ENCODE results near the gene TTC9C. TPM values are rescaled to one million over a fixed set of nuclear protein-coding genes. Genes with fewer than 3 reads are reported as not detected.
"Not testable (repeated sequence)": the region's sequence is repeated elsewhere in the genome, so short reads cannot be mapped to it uniquely, and the experiment has no call there.

TTC9C gene, protein sequence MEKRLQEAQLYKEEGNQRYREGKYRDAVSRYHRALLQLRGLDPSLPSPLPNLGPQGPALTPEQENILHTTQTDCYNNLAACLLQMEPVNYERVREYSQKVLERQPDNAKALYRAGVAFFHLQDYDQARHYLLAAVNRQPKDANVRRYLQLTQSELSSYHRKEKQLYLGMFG
- total RNA-seq (2014; rRNA removed; shearing (Covaris generic)): 47.6 and 51.3 TPM in 2 replicates

- Histone ChIP-seq H3K4me1 (replicated peaks) (peaks cover 19% of the 10 kb centered on the region), H3K27me3 (replicated peaks) (no peaks in the 10 kb centered on the region), H3K9me3 (replicated peaks) (no peaks in the 10 kb centered on the region), H3K36me3 (peaks cover 66% of the 10 kb centered on the region), H3K27ac (peak within 1 kb of the TSS; percentile 80), H3K4me3 (peak within 1 kb of the TSS; percentile 90)
- DNase-seq (ENCODE audit: low read depth in 1 of 2, low spot score in 2 of 2): peak; percentile 94 to 97
Measured at GRCh38 chr11:62728171-62728988, at the start of gene TTC9C. TSS of gene TTC9C (plus strand) at chr11:62728486. CDS start at chr11:62728849, 363 bp downstream.

DNA sequence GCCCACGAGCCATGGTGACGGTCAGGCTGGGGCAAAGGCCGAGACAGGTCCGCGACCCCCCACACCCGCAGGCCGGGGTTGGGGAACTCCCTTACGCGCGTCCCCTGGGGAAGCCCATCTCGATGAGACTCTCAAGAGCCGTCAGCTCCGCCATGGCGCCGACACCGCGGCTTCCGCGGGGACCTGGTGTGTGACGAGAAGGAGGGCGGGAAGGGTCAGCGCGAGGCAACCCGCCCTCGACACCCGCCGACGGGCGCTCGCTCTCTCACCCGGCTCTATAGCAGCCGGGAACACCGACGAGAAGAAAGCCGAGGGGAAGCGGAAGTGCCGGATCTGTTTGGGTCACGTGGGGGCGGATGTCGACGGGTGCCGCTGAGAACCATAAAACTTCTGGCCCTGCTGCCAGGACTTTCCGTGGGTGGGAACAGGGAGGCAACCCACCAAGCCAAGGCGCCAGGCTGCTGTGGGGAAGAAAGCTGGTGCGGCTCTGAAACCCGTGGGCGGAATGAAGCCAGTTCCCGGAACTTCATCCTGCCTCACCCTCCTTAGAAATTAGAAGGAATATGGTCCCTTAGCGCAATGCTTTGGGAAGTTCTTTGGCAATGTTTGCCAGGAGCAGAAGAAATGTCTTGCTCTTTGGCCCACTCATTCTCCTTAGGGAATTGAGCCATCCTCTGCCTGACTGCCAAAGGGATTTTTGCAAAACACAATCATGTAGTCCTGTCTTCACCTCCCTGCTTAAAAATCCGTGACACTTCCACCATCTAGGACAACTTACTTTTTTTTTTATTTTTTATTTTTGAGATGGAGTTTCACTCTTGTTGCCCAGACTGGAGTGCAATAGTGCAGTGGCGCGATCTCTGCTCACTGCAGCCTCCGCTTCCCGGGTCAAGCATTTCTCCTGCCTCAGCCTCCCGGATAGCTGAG, 49.3 kb upstream of the TTC9C start, which contains the start of gene UBXN1:
Gene UBXN1, minus strand, starts transcription at position 304 of the 927 bp plus-strand sequence. Its CDS starts 150 bp downstream, at position 154.
- Histone ChIP-seq H3K9me3 (replicated peaks) (no peaks in the 10 kb centered on the region), H3K4me3 (peak within 1 kb of the TSS; percentile 90), H3K27ac (peak within 1 kb of the TSS; percentile 59), H3K4me1 (replicated peaks) (peaks cover 20% of the 10 kb centered on the region), H3K27me3 (replicated peaks) (no peaks in the 10 kb centered on the region), H3K36me3 (peaks cover 41% of the 10 kb centered on the region)
- peak; percentile 88 to 94 for DNase-seq (ENCODE audit: low read depth in 1 of 2, low spot score in 2 of 2)

- no peaks in the 10 kb centered on the region for H3K27me3 ChIP-seq (replicated peaks)
- no peak overlapping the region for H3K4me3 ChIP-seq
- H3K36me3 ChIP-seq: peaks cover 27% of the 10 kb centered on the region
- no peak overlapping the region; the same call in 1 of the 2 replicates for H3K27ac ChIP-seq
- peak; percentile 54 to 68 for DNase-seq (ENCODE audit: low read depth in 1 of 2, low spot score in 2 of 2)
- H3K4me1 ChIP-seq (replicated peaks): peaks cover 20% of the 10 kb centered on the region
- no peaks in the 10 kb centered on the region for H3K9me3 ChIP-seq (replicated peaks)
Measured at GRCh38 chr11:62680825-62681240, 47.5 kb upstream of the TTC9C start.

DNA sequence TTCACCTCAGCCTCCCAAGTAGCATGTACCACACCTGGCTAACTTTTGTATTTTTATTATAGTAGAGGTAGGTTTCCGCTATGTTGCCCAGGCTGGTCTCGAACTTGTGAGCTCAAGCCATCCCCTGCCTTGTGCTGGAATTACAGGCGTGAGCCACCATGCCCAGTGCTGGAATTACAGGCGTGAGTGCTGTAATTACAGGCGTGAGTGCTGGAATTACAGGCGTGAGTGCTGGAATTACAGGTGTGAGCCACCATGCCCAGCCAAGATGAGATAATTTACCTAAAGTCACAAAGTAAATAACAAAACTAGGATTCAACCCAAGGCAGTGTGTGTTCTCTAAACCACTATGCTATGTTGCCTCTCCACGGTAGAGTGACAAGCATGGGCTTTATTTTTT, 45.8 kb upstream of the TTC9C start:
- H3K4me3 ChIP-seq: no peak overlapping the region
- no peak for DNase-seq (ENCODE audit: low read depth in 1 of 2, low spot score in 2 of 2)
- no peak overlapping the region for H3K27ac ChIP-seq
- no peaks in the 10 kb centered on the region for H3K27me3 ChIP-seq (replicated peaks)
- no peaks in the 10 kb centered on the region for H3K9me3 ChIP-seq (replicated peaks)
- peaks cover 20% of the 10 kb centered on the region for H3K4me1 ChIP-seq (replicated peaks)
- peaks cover 11% of the 10 kb centered on the region for H3K36me3 ChIP-seq

GRCh38 chr11:62687508-62688396, 40.5 kb upstream of the TTC9C start:
- H3K4me3 ChIP-seq: no peak overlapping the region

DNA sequence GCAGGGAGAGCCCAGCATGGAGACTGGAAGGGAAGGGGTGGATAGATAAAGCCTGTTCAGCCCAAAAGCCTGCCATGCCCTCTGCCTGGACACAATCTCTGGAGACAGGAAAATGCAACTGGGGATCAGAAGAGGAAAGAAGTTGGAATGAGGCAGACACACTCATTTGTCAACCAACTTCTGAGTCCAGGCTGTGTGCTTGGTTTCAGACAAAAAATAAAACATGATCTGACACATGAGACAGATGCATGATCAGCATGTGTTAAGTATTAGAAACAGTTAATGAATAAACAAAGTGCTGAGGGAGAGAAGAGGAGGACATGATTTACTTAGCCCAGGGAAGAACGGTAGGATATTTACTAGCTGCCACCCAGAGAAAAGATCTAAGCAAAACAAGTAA, 39.8 kb upstream of the TTC9C start:
- H3K36me3 ChIP-seq: peaks cover 36% of the 10 kb centered on the region
- DNase-seq (ENCODE audit: low read depth in 1 of 2, low spot score in 2 of 2): no peak
- no peaks in the 10 kb centered on the region for H3K9me3 ChIP-seq (replicated peaks)
- no peak overlapping the region for H3K27ac ChIP-seq
- H3K4me3 ChIP-seq: no peak overlapping the region
- H3K4me1 ChIP-seq (replicated peaks): peaks cover 12% of the 10 kb centered on the region
- H3K27me3 ChIP-seq (replicated peaks): no peaks in the 10 kb centered on the region

More at GRCh38 chr11:62687508-62688396, 40.5 kb upstream of the TTC9C start:
- DNase-seq (ENCODE audit: low read depth in 1 of 2, low spot score in 2 of 2): no peak
- H3K36me3 ChIP-seq: peaks cover 29% of the 10 kb centered on the region
- no peaks in the 10 kb centered on the region for H3K9me3 ChIP-seq (replicated peaks)
- H3K4me1 ChIP-seq (replicated peaks): peaks cover 12% of the 10 kb centered on the region
- no peaks in the 10 kb centered on the region for H3K27me3 ChIP-seq (replicated peaks)
- H3K27ac ChIP-seq: no peak overlapping the region

- Histone ChIP-seq H3K4me3 (no peak within 1 kb of the TSS), H3K27ac (peak within 1 kb of the TSS; percentile 13; the same call in 1 of the 2 replicates), H3K4me1 (replicated peaks) (peaks cover 12% of the 10 kb centered on the region), H3K27me3 (replicated peaks) (no peaks in the 10 kb centered on the region), H3K9me3 (replicated peaks) (no peaks in the 10 kb centered on the region), H3K36me3 (peaks cover 46% of the 10 kb centered on the region)
- peak; percentile 65 to 86 for DNase-seq (ENCODE audit: low read depth in 1 of 2, low spot score in 2 of 2)
Measured at GRCh38 chr11:62689421-62690183, 38.7 kb upstream of the TTC9C start, which contains the start of gene LRRN4CL. TSS of gene LRRN4CL (minus strand) at chr11:62689530. CDS start at chr11:62688508, 1,022 bp downstream.

DNA sequence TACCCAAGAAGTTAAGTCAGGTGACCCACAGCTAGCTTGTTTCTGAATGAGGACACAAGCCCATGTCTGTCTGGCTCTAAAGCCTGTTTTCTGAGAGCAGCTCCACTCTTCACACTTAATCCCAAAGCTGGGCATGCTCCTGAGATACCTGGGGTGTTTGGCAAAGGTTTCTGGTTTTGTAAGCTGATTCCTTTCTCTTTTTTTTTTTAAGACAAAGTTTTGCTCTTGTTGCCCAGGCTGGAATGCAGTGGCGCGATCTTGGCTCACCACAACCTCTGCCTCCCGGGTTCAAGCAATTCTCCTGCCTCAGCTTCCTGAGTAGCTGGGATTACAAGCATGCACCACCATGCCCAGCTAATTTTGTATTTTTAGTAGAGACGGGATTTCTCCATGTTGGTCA, 34.7 kb upstream of the TTC9C start:
- H3K27me3 ChIP-seq (replicated peaks); H3K27ac ChIP-seq; H3K9me3 ChIP-seq (replicated peaks); DNase-seq (ENCODE audit: low read depth in 1 of 2, low spot score in 2 of 2); H3K4me3 ChIP-seq: not testable (repeated sequence)
- Histone ChIP-seq H3K36me3 (peaks cover 57% of the 10 kb centered on the region), H3K4me1 (replicated peaks) (peaks cover 12% of the 10 kb centered on the region)

DNA sequence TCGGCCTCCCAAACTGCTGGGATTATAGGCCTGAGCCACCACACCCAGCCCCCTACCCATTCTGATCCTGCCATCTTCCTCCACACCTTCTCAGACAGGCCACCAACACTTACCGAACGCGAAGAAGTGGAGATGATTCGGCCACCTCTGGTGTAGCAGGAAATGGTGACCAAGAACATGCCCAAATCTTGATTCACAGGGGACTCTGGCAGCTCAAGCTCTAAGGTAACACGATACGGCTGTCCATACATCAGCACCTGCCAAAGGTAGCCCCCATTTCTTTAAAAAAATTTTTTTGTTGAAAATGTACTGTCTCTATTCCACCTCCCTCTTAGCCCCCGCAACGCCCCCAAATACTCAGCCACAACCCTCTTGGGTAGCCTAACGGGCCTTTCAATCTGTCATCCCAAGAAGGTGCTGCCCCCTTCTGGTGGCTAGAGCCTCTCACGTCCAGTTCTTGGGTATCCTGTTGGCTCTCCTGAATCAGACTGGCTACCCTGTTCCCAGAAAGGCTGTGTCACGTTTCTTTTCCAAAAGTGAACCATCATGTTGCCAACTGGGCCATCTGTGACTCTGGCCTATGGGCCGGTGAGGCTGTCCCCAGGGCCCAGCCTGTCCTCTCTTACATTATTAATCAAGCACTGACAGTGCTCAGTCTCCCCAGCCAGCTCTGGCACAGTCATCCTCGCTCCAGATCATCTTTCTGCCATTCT, 33.7 kb upstream of the TTC9C start:
- H3K4me3 ChIP-seq: no peak overlapping the region
- peaks cover 6% of the 10 kb centered on the region for H3K4me1 ChIP-seq (replicated peaks)
- H3K9me3 ChIP-seq (replicated peaks): no peaks in the 10 kb centered on the region
- DNase-seq (ENCODE audit: low read depth in 1 of 2, low spot score in 2 of 2): peak; percentile 74 to 88
- H3K27ac ChIP-seq: no peak overlapping the region
- no peaks in the 10 kb centered on the region for H3K27me3 ChIP-seq (replicated peaks)
- peaks cover 64% of the 10 kb centered on the region for H3K36me3 ChIP-seq

- H3K4me3 ChIP-seq: no peak overlapping the region
- no peak for DNase-seq (ENCODE audit: low read depth in 1 of 2, low spot score in 2 of 2)
- no peaks in the 10 kb centered on the region for H3K27me3 ChIP-seq (replicated peaks)
- no peaks in the 10 kb centered on the region for H3K9me3 ChIP-seq (replicated peaks)
- H3K4me1 ChIP-seq (replicated peaks): peaks cover 13% of the 10 kb centered on the region
- H3K27ac ChIP-seq: no peak overlapping the region
- H3K36me3 ChIP-seq: peaks cover 74% of the 10 kb centered on the region
Measured at GRCh38 chr11:62702246-62702645, 26.0 kb upstream of the TTC9C start.

GRCh38 chr11:62703921-62704320, 24.4 kb upstream of the TTC9C start:
- Histone ChIP-seq H3K36me3 (peaks cover 82% of the 10 kb centered on the region), H3K4me1 (replicated peaks) (peaks cover 17% of the 10 kb centered on the region)
- DNase-seq (ENCODE audit: low read depth in 1 of 2, low spot score in 2 of 2); H3K27ac ChIP-seq; H3K27me3 ChIP-seq (replicated peaks); H3K9me3 ChIP-seq (replicated peaks); H3K4me3 ChIP-seq: not testable (repeated sequence)
